Kidney (tissue), 14 donors: Measurements from ENCODE around the gene C16orf74. TPM values are rescaled to one million over a fixed set of nuclear protein-coding genes. Genes with fewer than 3 reads are reported as not detected.

Source experiments
- DNase-seq, 5 donors: peaks; one replicate each; pipeline ENCODE4 v3.0.0-alpha.2; 2013 to 2020
- FAIRE-seq: peaks from 2 replicates; lab custom pipeline; 2012; peaks lifted over from hg19 to GRCh38; lab: Jason Lieb, UNC
- H3K27ac ChIP-seq, 2 donors: one replicate each; pipeline ENCODE4 v1.7.0; 2013; ENCODE audit warnings: low read depth in 2 of 2, low read length in 2 of 2, inconsistent platforms in 1 of 2
- H3K27me3 ChIP-seq: one replicate; pipeline ENCODE4 v1.7.1; 2013; ENCODE audit warnings: low read length, inconsistent platforms; ENCODE audit not compliant: control insufficient read depth, insufficient read depth
- H3K36me3 ChIP-seq, 3 donors: one replicate each; pipeline versions ENCODE4 v1.7.0 to v1.7.1; 2013; ENCODE audit warnings: low read length in 3 of 3, control low read depth in 1 of 3, inconsistent platforms in 1 of 3; ENCODE audit not compliant: insufficient read depth in 3 of 3, control insufficient read depth in 2 of 3
- H3K4me1 ChIP-seq, 3 donors: one replicate each; pipeline versions ENCODE4 v1.7.0 to v1.7.1; 2013; ENCODE audit warnings: low read length in 3 of 3, inconsistent platforms in 1 of 3, low read depth in 1 of 3; ENCODE audit not compliant: control insufficient read depth in 2 of 3, insufficient read depth in 2 of 3
- H3K4me3 ChIP-seq, 3 donors: one replicate each; pipeline versions ENCODE4 v1.7.0 to v1.8.1; 2013; ENCODE audit warnings: low read length in 3 of 3, control low read depth in 1 of 3, inconsistent platforms in 1 of 3
- H3K9ac ChIP-seq, 3 donors: one replicate each; pipeline versions ENCODE4 v1.7.0 to v1.7.1; 2013; ENCODE audit warnings: low read length in 3 of 3, control low read depth in 1 of 3, inconsistent platforms in 1 of 3
- H3K9me3 ChIP-seq, 3 donors: one replicate each; pipeline versions ENCODE4 v1.7.0 to v1.7.1; 2013; ENCODE audit warnings: low read length in 3 of 3, control low read depth in 1 of 3, inconsistent platforms in 1 of 3; ENCODE audit not compliant: control insufficient read depth in 2 of 3, insufficient read depth in 1 of 3
- CTCF ChIP-seq: IDR thresholded peaks from 3 replicates; pipeline ENCODE4 v1.5.1; 2012; ENCODE audit warnings: mild to moderate bottlenecking, moderate library complexity, borderline replicate concordance; ENCODE audit not compliant: insufficient read depth; ENCODE audit errors: extremely low read depth
- intact Hi-C: fragments of 100-400 bp; cut with DNase I; formaldehyde crosslinking; loops from one replicate; pipeline ENCODE4 v1.11.1; 2022
- polyA plus RNA-seq: library from polyadenylated mRNA; stranded (reverse); fragments of 350-450 nt; fragmentation: Illumina TruSeq; extraction: RNeasy Lipid Tissue Mini Kit (QIAGEN cat#74804); gene quantifications from one replicate; pipeline ENCODE4 v1.2.3, GENCODE V29; 2014; ENCODE audit warnings: low read depth, low replicate concordance; ENCODE audit not compliant: insufficient read depth
- total RNA-seq: library from RNA; stranded (reverse); fragmentation: NEBNext Ultra II Directional; extraction: Animal tissue kit (Norgen Biotek cat#: 25700); gene quantifications from one replicate; pipeline ENCODE4 v1.2.1, GENCODE V29; 2021
- donor health status: control.
- donor health status: control.
- donor health status: control.
- donor health status: control.
- donor health status: control.
- donor health status: DM: yes; HTN: yes; CAD: no.
- donor health status: Normal renal cell carcinoma (clear cell type).

The C16orf74 gene
- total and polyA plus RNA-seq, 2 donors from 2014 or later, result 3.5 to 4.6 TPM

- no peaks in the 10 kb centered on the region for H3K9me3 ChIP-seq
- FAIRE-seq (no peak), DNase-seq (no peak)
- intact Hi-C loops, result no loop called here
- H3K9ac ChIP-seq, result no peak overlapping the region
- TF ChIP-seq CTCF, result no peak
- H3K4me3 ChIP-seq, result no peak overlapping the region
- H3K27ac ChIP-seq, result no peak overlapping the region
- H3K36me3 ChIP-seq, result no peaks in the 10 kb centered on the region
- no peaks in the 10 kb centered on the region for H3K27me3 ChIP-seq
- no peaks in the 10 kb centered on the region for H3K4me1 ChIP-seq
Measured at GRCh38 chr16:85729452-85730185, 21.3 kb downstream of the C16orf74 start.

GRCh38 chr16:85728879-85729278, 22.0 kb downstream of the C16orf74 start:
- TF ChIP-seq CTCF, result no peak
- Histone ChIP-seq H3K9ac (no peak overlapping the region), H3K27ac (no peak overlapping the region), H3K4me1 (no peaks in the 10 kb centered on the region), H3K9me3 (no peaks in the 10 kb centered on the region), H3K27me3 (no peaks in the 10 kb centered on the region), H3K4me3 (no peak overlapping the region), H3K36me3 (no peaks in the 10 kb centered on the region)
- no peak for DNase-seq
- intact Hi-C loops, result no loop called here
- no peak for FAIRE-seq

- intact Hi-C loops, result no loop called here
- Histone ChIP-seq H3K9me3 (no peaks in the 10 kb centered on the region), H3K4me3 (no peak overlapping the region), H3K27ac (no peak overlapping the region), H3K36me3 (no peaks in the 10 kb centered on the region), H3K4me1 (no peaks in the 10 kb centered on the region), H3K27me3 (no peaks in the 10 kb centered on the region), H3K9ac (no peak overlapping the region)
- no peak for TF ChIP-seq CTCF
- FAIRE-seq (no peak), DNase-seq (no peak)
Measured at GRCh38 chr16:85724936-85725335, 26.0 kb downstream of the C16orf74 start.
